GM19238 (cell line): ENCODE results near the gene SLC22A25.
"Not testable (repeated sequence)": the region's sequence is repeated elsewhere in the genome, so short reads cannot be mapped to it uniquely, and the experiment has no call there.

Experiments
- DNase-seq: peaks from one replicate; pipeline ENCODE4 v3.0.0; 2011; ENCODE audit warnings: low spot score; ENCODE audit not compliant: insufficient read length

SLC22A25 gene

GRCh38 chr11:63235471-63236461, 7.6 kb downstream of the SLC22A25 start:
- DNase-seq, result not testable (repeated sequence)

- no peak for DNase-seq
These were observed 13.6 kb downstream of the SLC22A25 start for GRCh38 chr11:63229815-63230214.

- no peak for DNase-seq
These were observed 15.8 kb downstream of the SLC22A25 start for GRCh38 chr11:63227521-63228107.

GRCh38 chr11:63226488-63227114, 16.8 kb downstream of the SLC22A25 start:
- DNase-seq, result no peak

- DNase-seq, result no peak
These were observed 29.3 kb downstream of the SLC22A25 start for GRCh38 chr11:63214093-63214492.

GRCh38 chr11:63212742-63213141, 30.7 kb downstream of the SLC22A25 start:
- DNase-seq, result no peak

GRCh38 chr11:63210111-63210510, 33.3 kb downstream of the SLC22A25 start:
- no peak for DNase-seq
